Activated CD8-positive, alpha-beta memory T cell treated with anti-CD3 and anti-CD28 coated beads, Interleukin-2, amount 50 U/mL, for 1 hour (primary cell): Measurements from ENCODE around the gene SYNPO2.

Source experiments
- DNase-seq: peaks from one replicate; pipeline ENCODE4 v3.0.0-alpha.2; 2020; ENCODE audit errors: extremely low read depth

The SYNPO2 gene

DNA sequence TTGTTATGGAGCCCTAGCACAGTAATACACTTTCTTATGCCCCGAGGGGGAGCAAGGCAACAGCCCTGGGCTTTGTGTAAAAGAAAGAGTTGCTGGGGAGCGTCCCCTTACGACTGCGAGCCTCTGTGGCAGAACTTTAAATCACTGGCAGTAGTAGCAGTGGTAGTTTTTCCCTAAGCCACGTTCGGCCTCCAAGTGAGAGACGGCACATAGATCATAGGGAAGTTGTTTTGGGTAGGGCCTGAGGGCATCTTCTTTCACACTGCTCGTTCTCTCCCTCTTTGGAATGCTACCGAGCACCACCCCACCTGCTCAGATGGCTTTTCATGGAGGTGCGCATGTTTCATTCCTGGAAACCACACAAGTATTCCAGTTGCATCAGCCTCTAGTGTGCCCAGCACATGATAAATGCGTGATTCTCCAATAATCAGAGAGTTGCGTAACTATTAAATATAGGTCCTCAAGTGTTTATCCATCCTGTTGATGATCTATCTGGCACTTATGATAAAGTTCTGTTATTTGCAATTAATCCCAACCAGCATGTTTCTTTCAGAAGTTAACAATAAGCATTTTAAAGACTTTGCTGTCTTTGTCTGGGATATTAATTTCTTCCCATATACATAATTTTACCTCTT, 7.0 kb upstream of the SYNPO2 start:
- no peak for DNase-seq

DNA sequence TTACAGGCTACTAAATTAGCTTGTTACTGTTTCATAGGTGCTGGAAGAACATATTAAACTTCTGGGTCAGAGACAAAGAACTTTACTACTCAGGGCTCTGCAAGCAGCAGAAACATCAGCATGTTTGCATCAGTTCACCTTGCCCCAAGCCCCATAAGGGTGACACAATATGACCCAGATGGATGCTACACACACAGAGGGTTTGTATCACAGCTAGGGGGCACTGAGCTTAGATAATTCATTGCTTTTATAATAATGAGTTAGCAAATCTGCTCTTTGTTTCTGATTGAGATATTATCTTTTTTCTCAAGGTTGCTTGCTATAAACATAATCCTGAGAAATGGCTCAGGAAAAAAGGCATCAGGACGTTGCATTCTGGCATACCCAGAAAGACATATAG, 4.8 kb upstream of the SYNPO2 start:
- no peak for DNase-seq

DNA sequence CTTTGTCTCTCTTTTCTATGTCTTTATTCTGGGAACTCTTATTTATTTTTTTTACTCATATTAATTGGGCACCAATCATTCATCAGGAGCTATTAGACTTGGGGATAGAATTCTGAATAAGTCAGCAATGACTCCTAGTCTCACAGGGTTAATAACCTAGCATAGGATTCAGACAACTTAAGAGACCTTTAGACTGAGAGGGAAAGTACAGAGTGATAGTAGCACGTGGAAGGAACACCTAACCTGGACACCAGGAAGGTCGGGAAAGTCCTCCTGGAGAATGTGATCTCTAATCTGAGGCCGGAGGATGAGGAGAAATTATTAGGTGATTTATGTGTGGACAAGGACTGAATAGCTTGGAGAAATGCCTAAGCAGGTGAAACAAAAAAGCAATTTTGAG, 3.9 kb upstream of the SYNPO2 start:
- no peak for DNase-seq

DNA sequence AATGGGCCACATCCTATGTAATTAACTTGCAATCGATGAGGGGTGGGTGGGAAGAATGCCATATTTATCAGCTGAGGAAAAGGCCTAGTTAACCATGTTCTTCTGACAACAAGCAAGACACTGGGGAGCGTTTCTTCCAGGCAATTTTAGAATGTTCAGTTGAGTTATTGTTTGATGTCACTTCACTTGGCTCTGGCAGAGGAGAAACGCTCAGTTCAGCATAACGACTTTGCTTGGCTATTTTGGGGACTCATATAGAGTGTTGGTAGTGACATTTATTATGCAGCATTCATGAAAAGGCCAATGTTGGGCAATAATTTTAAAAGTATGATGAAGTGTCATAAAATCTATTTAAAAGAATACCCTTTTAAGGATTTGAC, 648 bp downstream of the SYNPO2 start:
- no peak for DNase-seq

DNA sequence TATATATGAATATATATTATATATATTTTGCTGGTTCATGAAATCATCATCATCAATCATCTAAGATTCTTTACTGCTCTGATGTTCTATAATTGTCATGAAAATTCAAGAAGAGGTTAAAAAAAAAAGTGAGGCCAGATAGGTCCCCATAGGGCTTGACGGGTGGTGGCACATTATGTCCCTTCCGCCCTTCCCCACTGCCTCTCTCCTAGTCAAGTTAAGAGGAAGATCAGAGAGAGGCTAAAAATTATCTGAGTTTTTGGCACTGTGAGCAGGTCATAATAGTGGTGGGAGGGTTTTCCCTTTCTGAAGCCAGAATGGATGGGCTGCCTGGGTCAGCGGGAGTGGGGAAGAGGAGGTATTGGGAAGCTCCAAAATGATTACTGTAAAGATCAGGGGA, 5.4 kb downstream of the SYNPO2 start:
- DNase-seq = no peak

DNA sequence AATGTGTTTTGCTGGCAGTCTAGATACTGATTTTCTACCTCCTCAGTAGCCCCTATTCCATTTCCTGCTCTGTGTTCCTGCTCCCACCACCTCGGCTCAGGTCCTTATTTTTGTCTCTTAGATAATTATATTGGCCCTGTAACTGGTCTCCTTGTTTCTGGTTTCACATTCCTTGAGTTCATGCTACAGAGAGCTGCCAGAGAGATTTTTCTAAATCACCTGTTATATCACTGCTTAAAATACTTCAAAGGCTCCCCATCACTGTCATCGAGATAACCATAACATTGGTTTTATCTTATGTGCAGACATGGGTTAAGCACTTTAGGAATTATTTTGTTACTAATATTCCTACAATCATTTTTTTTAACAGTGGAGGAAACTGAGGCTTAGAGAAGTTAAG, 9.6 kb downstream of the SYNPO2 start:
- no peak for DNase-seq

DNA sequence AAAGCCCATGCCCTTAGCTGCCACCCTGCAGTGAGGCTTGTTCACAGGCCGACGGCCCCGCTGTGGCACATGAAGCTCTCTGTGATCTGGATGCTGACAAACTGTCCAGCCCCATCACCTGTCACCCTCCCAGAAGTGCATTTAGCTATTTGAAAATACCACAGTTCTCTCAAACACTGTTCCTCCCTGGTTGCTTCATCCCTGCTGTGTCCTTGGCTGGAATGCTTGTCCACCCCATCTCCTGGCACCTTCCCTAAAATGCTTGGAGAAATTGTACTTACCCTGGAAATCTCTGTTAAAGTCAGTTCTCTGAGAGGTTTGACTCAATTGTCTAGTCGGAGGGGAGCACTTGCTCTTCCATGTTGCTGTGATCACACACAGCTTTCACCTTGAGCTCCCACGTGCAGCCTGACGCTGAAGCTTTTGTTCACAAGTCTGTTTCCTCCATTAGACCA, 10.1 kb downstream of the SYNPO2 start:
- DNase-seq = no peak

DNA sequence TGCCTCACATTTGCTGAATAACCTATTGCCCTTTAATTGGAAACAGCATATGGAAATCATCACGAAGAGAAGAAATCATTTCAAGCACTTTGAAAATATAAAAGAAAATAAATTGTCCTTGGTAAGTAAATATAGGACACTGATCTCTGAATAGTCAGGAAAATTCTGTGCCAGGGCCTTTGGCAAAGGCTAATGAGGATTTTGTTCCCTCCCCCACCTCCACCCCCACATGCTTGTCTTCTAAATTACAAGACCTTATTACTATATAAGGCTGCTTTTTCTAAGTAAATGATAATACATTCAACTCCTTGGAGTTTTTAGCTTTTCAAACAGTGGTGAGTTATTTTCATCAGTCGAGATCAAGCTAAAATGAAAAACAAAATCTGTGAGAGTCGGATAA, 15.8 kb downstream of the SYNPO2 start:
- DNase-seq = no peak

DNA sequence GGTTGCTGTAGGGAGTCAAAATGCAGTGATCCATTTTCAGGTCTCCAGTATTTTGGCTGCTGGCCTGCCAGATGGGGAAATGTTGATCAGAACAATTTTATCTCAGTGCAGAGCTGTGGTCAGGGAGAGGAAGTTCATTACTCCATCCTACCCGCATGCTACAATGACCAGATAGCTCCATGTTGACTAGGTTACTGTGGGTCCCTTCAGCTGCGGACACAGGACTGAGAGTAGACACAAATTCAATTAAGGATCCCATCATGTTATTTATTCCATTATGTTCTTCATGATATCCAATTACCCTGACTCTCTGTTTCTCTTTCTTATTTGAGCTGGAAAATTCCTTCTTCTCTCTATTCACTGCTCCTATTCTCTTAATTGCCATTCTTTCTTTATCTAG, 16.3 kb downstream of the SYNPO2 start:
- DNase-seq = no peak

DNA sequence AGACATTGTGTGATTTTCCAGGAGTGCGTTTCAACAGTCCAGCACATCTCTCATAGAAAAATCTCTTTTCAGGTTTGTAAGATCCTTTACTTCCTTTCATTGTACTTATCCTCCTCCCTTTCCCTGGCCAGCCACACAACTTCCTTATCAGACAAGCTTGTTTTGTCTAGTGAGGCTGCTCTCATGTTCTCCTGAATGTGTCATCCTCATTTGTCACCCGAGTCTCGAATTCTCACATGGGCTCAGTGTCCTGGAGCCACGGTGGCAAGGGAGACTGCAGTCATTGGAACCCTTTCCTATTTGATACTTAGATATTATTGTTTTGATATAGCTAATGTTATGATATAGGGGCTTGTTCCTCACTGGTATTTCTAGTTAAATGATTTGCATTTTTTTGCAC, 16.9 kb downstream of the SYNPO2 start:
- DNase-seq = no peak

DNA sequence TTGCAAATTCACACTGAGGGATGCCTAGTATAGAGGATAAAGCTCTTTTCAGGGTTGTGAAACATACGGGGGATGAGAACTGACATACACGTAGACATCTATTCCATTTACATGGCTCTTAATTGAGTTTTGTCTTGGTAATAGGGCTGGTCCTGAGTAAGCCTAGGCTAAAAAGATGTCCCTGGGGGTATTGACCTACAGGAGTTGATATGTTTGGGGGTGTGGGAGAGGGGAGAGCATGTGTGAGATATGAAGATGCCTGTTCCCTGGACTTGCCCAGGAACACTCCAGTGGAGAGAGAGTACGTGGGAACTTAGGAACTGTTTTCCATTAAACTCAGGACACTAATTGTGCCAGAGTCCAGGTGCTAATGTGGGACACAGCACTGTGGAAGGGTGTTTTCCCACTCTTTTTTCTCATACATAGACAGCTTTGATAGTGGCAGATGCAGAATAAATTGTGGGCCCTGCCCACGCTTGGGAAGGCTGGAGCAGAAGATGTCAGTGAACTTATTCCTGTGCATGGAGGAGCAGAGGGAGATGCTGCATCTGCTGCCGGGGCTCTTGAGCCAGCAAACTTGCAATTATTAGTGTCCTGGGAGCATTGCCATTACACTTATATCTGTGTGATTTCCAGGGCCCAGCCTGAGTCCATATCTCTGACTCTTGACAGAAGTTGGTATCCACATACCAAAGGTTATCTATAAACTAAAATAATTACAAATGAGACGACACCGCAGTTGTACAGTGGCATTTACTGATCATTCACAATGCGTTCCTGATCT, 20.7 kb downstream of the SYNPO2 start:
- DNase-seq = no peak

DNA sequence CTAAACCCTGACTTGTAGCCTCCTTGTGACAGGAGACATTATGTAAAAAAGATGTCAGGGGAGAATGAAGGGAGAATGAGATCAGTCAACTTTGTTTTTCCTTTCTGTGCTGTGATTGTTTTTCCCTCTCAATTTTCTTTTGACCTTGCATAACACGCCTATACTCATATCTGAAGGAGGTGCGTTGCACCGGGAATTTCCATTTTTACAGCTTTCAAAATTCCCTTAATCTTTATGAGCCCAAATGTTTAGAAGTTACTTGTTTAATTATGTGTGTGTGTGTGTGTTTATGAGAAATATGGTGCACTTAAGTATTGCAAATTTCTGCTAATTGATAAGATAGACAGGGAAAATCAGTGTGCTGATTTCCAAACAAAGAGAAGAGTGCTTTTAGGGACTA, 21.6 kb downstream of the SYNPO2 start:
- DNase-seq = no peak

DNA sequence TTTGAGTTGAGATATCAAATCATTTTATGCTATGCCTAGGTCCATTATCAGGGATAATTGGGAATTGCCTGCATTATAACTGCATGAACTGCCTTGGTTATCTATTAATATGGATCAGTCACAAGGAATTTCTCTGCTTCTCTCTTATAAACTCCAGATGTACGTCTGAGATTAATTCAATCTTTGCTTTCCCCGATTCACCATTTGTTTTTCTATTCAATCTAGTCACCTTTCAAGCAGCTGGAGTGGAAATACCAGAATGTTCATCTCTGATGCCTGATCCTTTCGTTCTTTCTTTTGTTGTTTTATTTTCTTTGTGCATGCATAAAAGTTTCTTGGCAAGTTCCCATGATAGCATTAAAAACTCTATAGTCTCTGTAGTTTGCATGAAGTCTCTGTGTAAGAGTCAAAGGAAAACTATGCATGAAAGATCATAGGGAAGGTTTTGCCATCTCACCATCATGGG, 22.6 kb downstream of the SYNPO2 start:
- no peak for DNase-seq

DNA sequence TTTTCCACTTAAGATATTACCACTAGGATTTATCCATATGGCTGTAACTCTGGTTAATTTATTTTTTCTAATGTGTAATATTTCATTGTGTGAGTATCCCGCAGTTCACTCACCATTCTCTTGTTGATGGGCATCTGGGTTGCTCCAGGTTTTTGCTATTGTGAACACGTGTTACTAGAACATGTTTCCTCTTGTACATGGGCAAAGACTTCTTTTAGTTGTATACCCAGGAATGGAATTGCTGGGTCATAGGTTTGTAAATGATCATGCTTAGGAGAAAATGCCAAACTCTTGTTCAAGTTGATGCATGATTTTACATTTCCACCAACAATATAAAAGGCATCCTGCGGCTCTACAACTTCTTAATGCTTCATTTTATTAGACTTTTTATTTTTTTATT, 26.8 kb downstream of the SYNPO2 start:
- no peak for DNase-seq

DNA sequence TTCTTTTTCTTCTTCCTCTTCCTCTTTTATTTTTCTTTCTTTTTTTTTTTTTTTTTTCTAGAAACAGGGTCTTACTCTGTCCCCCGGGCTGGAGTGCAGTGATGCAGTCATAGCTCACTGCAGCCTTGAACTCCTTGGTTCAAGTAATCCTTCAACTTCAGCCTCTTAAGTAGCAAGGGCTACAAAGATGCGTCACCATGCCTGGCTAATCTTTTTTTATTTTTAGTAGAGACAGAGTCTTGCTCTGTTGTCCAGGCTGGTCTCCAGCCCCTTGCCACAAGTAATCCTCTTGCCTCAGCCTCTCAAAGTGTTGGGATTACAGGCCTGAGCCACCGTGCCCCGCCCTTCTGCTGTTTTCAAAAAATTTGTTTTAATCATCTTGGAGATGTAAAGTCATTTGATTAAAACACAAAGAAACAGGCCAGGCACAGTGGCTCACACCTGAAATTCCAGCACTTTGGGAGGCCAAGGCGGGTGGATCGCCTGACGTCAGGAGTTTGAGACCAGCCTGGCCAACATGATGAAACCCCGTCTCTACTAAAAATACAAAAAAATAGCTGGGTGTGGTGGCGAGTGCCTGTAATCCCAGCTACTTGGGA, 28.1 kb downstream of the SYNPO2 start:
- DNase-seq = no peak

DNA sequence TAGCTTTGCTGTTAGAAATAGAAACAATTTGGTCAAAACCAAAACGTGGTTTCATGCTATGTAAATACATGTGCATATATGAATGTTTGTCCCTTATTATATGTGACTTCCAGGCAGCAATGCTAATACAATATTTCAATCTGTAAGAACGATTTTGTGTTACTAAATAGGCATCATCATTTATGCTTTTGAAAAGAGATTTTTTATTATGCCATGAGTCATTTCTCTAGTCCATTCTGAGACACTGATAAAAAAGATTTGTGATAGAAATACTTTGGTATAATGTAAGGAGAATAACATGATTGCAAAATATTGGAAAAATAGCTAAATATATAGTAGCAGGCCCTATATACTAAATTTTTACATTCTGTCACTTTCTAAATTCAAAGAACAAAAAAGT, 28.9 kb downstream of the SYNPO2 start:
- DNase-seq = no peak

DNA sequence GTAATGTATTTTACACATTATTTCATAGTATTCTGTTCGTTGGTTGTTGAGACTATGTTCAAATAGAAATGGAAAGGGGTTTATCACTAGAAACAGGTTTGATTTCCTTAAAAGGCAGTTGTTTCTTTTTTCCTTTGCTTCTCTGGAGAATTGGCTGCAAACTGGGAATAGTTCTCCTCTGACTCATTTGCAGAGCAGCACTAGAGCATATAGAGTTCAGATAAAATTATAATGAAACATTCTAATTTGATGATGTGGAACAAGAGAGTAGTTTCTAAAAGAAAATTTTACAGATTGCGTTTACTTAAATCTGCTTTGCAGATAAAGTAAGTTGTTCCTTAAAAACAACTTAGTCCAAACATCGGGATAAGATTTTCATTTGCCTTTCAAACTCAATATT, 29.7 kb downstream of the SYNPO2 start:
- no peak for DNase-seq

DNA sequence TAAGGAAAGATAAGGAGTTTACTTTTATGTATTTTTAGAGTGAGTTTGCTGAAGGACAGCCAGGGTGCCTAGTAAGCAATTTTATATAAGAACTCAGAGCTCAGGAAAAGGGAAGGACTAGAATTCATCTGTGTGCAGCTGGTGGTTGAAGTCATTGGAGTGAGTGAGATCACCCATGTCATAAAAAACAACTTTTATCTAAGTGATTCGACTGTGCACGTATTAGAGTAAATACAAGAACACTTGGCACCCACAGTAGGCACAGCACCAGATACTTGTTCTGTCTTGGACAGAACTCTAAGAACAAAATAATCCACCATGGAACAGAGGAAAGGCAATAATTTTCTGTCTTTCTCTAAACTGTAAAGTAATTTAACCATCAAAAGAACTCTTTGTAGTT, 31.6 kb downstream of the SYNPO2 start:
- DNase-seq = no peak

DNA sequence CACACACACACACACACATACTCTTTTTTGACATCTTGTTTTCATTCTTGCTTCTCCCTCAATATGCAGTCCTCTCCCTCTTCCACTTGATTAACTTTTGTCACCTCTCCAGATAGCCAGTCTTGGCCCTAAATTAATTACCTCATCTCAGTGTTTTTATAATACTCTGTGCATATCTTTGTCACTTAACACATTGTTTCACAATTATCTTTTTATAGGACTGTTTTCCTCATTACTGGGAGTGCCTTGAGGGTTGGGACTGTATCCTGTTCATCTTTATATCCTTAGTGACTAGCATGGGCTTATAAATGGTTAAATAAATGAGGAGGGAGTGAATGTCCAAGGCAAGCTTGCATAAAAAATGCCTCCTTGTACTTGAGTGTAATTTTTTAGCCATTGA, 33.1 kb downstream of the SYNPO2 start:
- DNase-seq = no peak

DNA sequence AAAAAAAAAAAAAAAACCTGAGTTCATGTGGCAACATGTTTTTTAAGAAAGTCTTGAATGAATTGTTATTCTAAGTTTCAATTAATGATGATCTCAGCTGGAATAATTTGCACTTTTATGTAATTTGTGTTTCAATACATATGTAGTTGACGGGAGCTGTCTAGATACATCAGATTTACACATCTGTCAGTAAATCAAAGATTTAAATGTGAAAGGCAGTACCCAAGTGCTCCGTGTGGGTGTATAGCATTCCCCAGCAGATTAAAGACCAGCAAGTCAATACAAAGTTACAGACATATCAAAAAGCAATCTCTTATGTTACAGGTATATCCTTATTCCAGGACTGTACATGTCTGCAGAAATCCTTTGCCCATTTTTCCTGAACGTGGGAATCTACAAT, 35.2 kb downstream of the SYNPO2 start:
- no peak for DNase-seq

DNA sequence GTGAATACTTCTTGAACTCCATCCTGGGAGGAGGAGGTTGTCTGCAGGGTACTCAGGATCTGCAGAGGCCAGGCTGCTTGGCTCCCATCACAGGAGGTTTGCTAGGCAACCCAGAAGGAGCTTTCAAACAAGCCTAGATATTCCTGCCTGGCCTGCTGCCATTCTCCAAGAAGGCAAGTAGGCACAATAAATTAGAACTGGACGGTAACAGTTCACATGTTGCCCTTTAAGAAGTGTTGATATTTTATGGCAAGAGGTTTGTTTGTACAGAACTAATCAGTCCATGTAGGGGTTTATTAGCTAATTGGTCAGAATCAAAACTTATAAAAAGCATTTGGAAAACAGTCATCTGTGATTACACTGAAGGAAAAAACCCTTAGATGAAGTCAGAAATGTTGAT, 39.3 kb downstream of the SYNPO2 start:
- no peak for DNase-seq

DNA sequence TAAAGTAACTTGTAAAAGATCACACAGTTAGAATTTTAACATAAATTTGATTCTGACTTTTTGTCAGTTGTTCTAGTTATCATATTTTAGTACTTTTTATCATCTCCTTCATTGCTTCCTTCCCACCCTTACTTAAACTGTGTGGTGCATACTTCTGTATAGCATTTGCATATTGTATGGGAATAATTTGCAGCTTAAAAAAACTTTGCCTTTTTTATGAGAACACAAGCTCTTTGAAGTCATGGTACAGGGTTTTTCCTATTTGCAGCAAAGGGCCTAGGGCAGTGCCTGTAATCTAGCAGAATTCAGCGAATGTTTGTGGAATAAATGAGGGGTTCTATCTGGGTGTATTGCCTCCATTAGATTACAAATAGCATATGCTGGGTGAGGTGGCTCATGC, 41.6 kb downstream of the SYNPO2 start:
- DNase-seq = no peak

DNA sequence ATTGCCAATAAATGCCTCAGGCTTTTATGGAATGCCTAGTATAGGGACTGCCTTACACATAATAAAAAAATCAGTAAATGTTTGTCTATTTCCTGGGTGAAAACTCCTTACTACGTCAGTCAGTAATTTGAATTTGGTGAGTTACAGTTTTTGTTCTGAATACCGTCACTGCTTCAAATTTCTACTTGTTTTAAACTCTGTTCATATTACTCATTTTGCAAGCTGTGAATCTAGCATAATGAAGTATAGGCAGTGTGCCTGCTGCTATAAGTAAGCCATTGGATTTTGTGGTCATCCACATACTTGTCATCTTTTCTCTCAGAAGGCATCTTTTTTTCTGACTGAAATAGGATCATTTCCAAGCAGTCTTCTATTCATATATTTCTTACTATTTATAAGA, 43.1 kb downstream of the SYNPO2 start:
- DNase-seq = no peak
